K562 (cell line): ENCODE results near the gene LRGUK. TPM values are rescaled to one million over a fixed set of nuclear protein-coding genes. Genes with fewer than 3 reads are reported as not detected.

Experiments
- ATAC-seq: fragments of 200-7000 bp; cut with Tn5 transposase; 3 replicates; pipeline ENCODE4 v1.9.1; 2020; ENCODE audit warnings: moderate library complexity
- BruUV-seq: library from RNA; stranded (reverse); fragments of 400-500 nt; replicated peaks from 2 replicates; lab custom pipeline; 2021; lab: Mats Ljungman, UMichigan
- CTCF ChIA-PET: fragments of 300-600 bp; formaldehyde crosslinking; extraction: SDS; loops from one replicate; lab custom pipeline; 2021; ENCODE audit warnings: low intra/inter-chr PET ratio; lab: Yijun Ruan, JAX
- POLR2A ChIA-PET: fragments of 300-600, 350-650 bp; sonication (Branson Sonifier 250); formaldehyde crosslinking; extraction: SDS; loops from one replicate; lab custom pipeline; 2021; ENCODE audit warnings: antibody characterized with exemption, inconsistent platforms; lab: Yijun Ruan, JAX
- DNase-seq, 4 experiments: peaks; one replicate each; pipeline versions ENCODE4 v3.0.0 to v3.0.0-alpha.2; 2011 to 2018; ENCODE audit warnings: low spot score in 3 of 4, mixed read lengths in 3 of 4; ENCODE audit errors: extremely low read depth in 1 of 4
- FAIRE-seq: peaks from 2 replicates; lab custom pipeline; 2011; peaks lifted over from hg19 to GRCh38; lab: Jason Lieb, UNC
- H2AFZ ChIP-seq: 2 replicates; pipeline ENCODE4 v1.6.0; 2011; ENCODE audit warnings: low read depth, low read length, control low read depth, inconsistent platforms
- H3K27ac ChIP-seq: fragments of 200-600 bp; 3 replicates; pipeline ENCODE4 v1.8.0; 2011; ENCODE audit warnings: low read depth, mild to moderate bottlenecking, control low read depth, inconsistent platforms, low read length, moderate library complexity, mixed read lengths; ENCODE audit errors: extremely low read depth
- H3K27me3 ChIP-seq, 2 experiments: fragments of 300-600 bp in 1 of 2; 2 replicates in 1 of 2; 3 replicates in 1 of 2; pipeline versions ENCODE4 v1.6.0 to v1.8.0; 2011; ENCODE audit warnings: inconsistent platforms in 2 of 2, low read length in 2 of 2, mild to moderate bottlenecking in 1 of 2, mixed read lengths in 1 of 2, moderate library complexity in 1 of 2; ENCODE audit not compliant: control insufficient read depth in 2 of 2, insufficient read depth in 2 of 2
- H3K36me3 ChIP-seq: fragments of 300-600 bp; 3 replicates; pipeline ENCODE4 v1.8.0; 2011; ENCODE audit warnings: mild to moderate bottlenecking, low read length, inconsistent platforms; ENCODE audit not compliant: control insufficient read depth, insufficient read depth
- H3K4me1 ChIP-seq, 2 experiments: fragments of 200-600 bp in 1 of 2; replicated peaks in 1 of 2; 2 replicates in 1 of 2; 3 replicates in 1 of 2; pipeline versions ENCODE4 v1.5.1 to v1.8.0; 2011; ENCODE audit warnings: inconsistent platforms in 2 of 2, low read length in 2 of 2, mild to moderate bottlenecking in 1 of 2, mixed read lengths in 1 of 2, moderate library complexity in 1 of 2; ENCODE audit not compliant: control insufficient read depth in 2 of 2, insufficient read depth in 2 of 2
- H3K4me2 ChIP-seq: 2 replicates; pipeline ENCODE4 v1.6.1; 2011; ENCODE audit warnings: low read length, control low read depth, inconsistent platforms, mixed read lengths; ENCODE audit not compliant: insufficient read depth
- H3K4me3 ChIP-seq: fragments of 200-600 bp; sonication (generic), shearing (Covaris generic); 2 replicates; pipeline ENCODE4 v1.5.1; 2016; ENCODE audit warnings: control low read depth, inconsistent platforms
- H3K79me2 ChIP-seq: fragments of 200-600 bp; 3 replicates; pipeline ENCODE4 v1.8.0; 2011; ENCODE audit warnings: low read length, inconsistent platforms; ENCODE audit not compliant: control insufficient read depth, insufficient read depth
- H3K9ac ChIP-seq, 2 experiments: 2 replicates each; pipeline versions ENCODE4 v1.6.0 to v1.6.1; 2011; ENCODE audit warnings: low read depth in 2 of 2, low read length in 2 of 2, control low read depth in 1 of 2, inconsistent platforms in 1 of 2, mild to moderate bottlenecking in 1 of 2, mixed read lengths in 1 of 2; ENCODE audit not compliant: insufficient read depth in 1 of 2
- H3K9me1 ChIP-seq: one replicate; pipeline ENCODE4 v1.6.0; 2011; ENCODE audit warnings: inconsistent platforms, mild to moderate bottlenecking, low read length, moderate library complexity; ENCODE audit not compliant: control insufficient read depth, insufficient read depth
- H3K9me3 ChIP-seq: replicated peaks from 2 replicates; pipeline ENCODE4 v1.5.1; 2011; ENCODE audit warnings: low read depth, low read length, inconsistent platforms; ENCODE audit not compliant: control insufficient read depth, insufficient read depth
- H4K20me1 ChIP-seq: replicated peaks from 2 replicates; pipeline ENCODE4 v1.6.1; 2011; ENCODE audit warnings: low read length, inconsistent platforms, mixed read lengths; ENCODE audit not compliant: control insufficient read depth, insufficient read depth
- ATF2 ChIP-seq: sonication (generic); formaldehyde crosslinking; IDR thresholded peaks from 2 replicates; pipeline ENCODE4 v1.8.1; 2022; ENCODE audit warnings: missing genetic modification reagents
- DMBX1 ChIP-seq: fragments of 250-450 bp; sonication (Bioruptor Pico); IDR thresholded peaks from 2 replicates; pipeline ENCODE4 v1.8.0; 2022; ENCODE audit warnings: inconsistent platforms, mild to moderate bottlenecking, moderate library complexity, borderline replicate concordance
- DPF2 ChIP-seq: fragments of 450-650 bp; IDR thresholded peaks from 2 replicates; pipeline ENCODE4 v1.6.1; 2016
- GATAD2A ChIP-seq: fragments of 450-650 bp; IDR thresholded peaks from 2 replicates; pipeline ENCODE4 v1.6.1; 2017
- GMEB1 ChIP-seq: fragments of 250-450 bp; sonication (Bioruptor Pico); IDR thresholded peaks from 2 replicates; pipeline ENCODE4 v1.4.0; 2020; ENCODE audit warnings: mild to moderate bottlenecking
- HDAC3 ChIP-seq: fragments of 450-650 bp; IDR thresholded peaks from 2 replicates; pipeline ENCODE4 v1.6.1; 2018; ENCODE audit warnings: borderline replicate concordance, mild to moderate bottlenecking, moderate library complexity; ENCODE audit not compliant: partially characterized antibody
- HNRNPH1 ChIP-seq: fragments of 200-400 bp; formaldehyde crosslinking; optimal IDR thresholded peaks from 2 replicates; pipeline ENCODE3; 2017; ENCODE audit warnings: low read depth, mild to moderate bottlenecking, low read length, moderate library complexity
- NR2F6 ChIP-seq: fragments of 450-650 bp; formaldehyde crosslinking; IDR thresholded peaks from 2 replicates; pipeline ENCODE4 v1.4.0; 2020; ENCODE audit warnings: mild to moderate bottlenecking
- PHTF2 ChIP-seq: fragments of 250-450 bp; sonication (Bioruptor Pico); IDR thresholded peaks from 2 replicates; pipeline ENCODE4 v1.5.0; 2021; ENCODE audit warnings: mild to moderate bottlenecking
- RAD51 ChIP-seq: fragments of 450-650 bp; IDR thresholded peaks from 2 replicates; pipeline ENCODE4 v1.7.1; 2016; ENCODE audit warnings: low read depth, mild to moderate bottlenecking, borderline replicate concordance
- RBM17 ChIP-seq: fragments of 200-400 bp; formaldehyde crosslinking; IDR thresholded peaks from 2 replicates; pipeline ENCODE4 v1.6.1; 2017; ENCODE audit warnings: low read depth, mild to moderate bottlenecking, low read length, borderline replicate concordance
- RBM22 ChIP-seq: fragments of 200-400 bp; formaldehyde crosslinking; IDR thresholded peaks from 2 replicates; pipeline ENCODE4 v1.6.1; 2018; ENCODE audit warnings: low read length, low read depth; ENCODE audit not compliant: poor library complexity, severe bottlenecking
- SRSF9 ChIP-seq: fragments of 200-400 bp; formaldehyde crosslinking; IDR thresholded peaks from 2 replicates; pipeline ENCODE4 v1.6.1; 2017; ENCODE audit warnings: low read depth, low read length, borderline replicate concordance
- TBL1XR1 ChIP-seq, 2 experiments: IDR thresholded peaks; 2 replicates each; pipeline ENCODE4 v1.6.1; 2012; ENCODE audit warnings: improper control_type of control experiment in 2 of 2, low read length in 2 of 2, mild to moderate bottlenecking in 1 of 2
- TRIM24 ChIP-seq, 2 experiments: fragments of 450-650 bp; IDR thresholded peaks; 2 replicates each; pipeline ENCODE4 v1.6.1; 2016
- USF2 ChIP-seq: sonication (generic); formaldehyde crosslinking; IDR thresholded peaks from 2 replicates; pipeline ENCODE4 v1.5.0; 2020; ENCODE audit warnings: missing genetic modification reagents
- WHSC1 ChIP-seq: IDR thresholded peaks from one replicate; pipeline ENCODE4 v1.6.1; 2012; ENCODE audit warnings: low read length, control low read depth, inconsistent platforms
- ZNF133 ChIP-seq: fragments of 250-450 bp; sonication (Bioruptor Pico); IDR thresholded peaks from 2 replicates; pipeline ENCODE4 v1.4.0; 2020; ENCODE audit warnings: mild to moderate bottlenecking
- ZNF75A ChIP-seq: fragments of 450-650 bp; formaldehyde crosslinking; IDR thresholded peaks from 2 replicates; pipeline ENCODE4 v1.4.0; 2020; ENCODE audit warnings: mild to moderate bottlenecking
- WGBS: fragments of 100-300 bp; shearing (Covaris generic); methylation state at CpG from one replicate; pipeline ENCODE4 v1.1.6; 2016; ENCODE audit warnings: low coverage, mixed read lengths; ENCODE audit not compliant: insufficient coverage; ENCODE audit errors: missing lambda C conversion rate; 5-methylcytosine and 5-hydroxymethylcytosine counted together
- in situ Hi-C: fragments of 300-500 bp; cut with MboI; formaldehyde crosslinking; loops from 4 replicates; pipeline ENCODE4 v1.15.0; 2018; ENCODE audit warnings: inconsistent platforms, mixed read lengths
- intact Hi-C: fragments of 100-400 bp; cut with micrococcal nuclease; formaldehyde crosslinking; loops from 2 replicates; pipeline ENCODE4 v1.14.2; 2022
- polyA plus RNA-seq, 8 experiments: library from polyadenylated mRNA; depleted of rRNA in 4 of 8; stranded (reverse) in 5 of 8; unstranded in 3 of 8; fragments of >200 nt; fragmentation: Nextera tagmentation in 2 of 8; fragmentation: Illumina TruSeq in 1 of 8; extraction: Ambion mirVana in 2 of 8; extraction: Trizol in 1 of 8; gene quantifications; 2 replicates each; pipeline versions ENCODE4 v1.2.1 to v1.2.3, GENCODE V29; 2011 to 2014; ENCODE audit warnings: inconsistent platforms in 1 of 8, missing spikeins in 1 of 8
- total RNA-seq, 7 experiments: library from RNA; depleted of rRNA in 6 of 7; stranded (reverse); fragments of >200 nt in 6 of 7; fragmentation: Illumina TruSeq in 2 of 7; extraction: Trizol in 2 of 7; gene quantifications; 2 replicates each; pipeline versions ENCODE4 v1.2.1 to v1.2.3, GENCODE V29; 2011 to 2021; ENCODE audit warnings: low replicate concordance in 1 of 7
- TF ChIP-seq, protein P1 (sequence below): sonication (generic); formaldehyde crosslinking; IDR thresholded peaks from 2 replicates; pipeline ENCODE4 v1.8.0; 2022; ENCODE audit warnings: mild to moderate bottlenecking, low read depth, missing genetic modification reagents

LRGUK gene
- total and polyA plus RNA-seq, 9 of the 15 experiments (the other 6 are each of a cell fraction or from before 2014, with no cell fraction given), result 0.04 to 0.33 (median 0.18) TPM

DNA sequence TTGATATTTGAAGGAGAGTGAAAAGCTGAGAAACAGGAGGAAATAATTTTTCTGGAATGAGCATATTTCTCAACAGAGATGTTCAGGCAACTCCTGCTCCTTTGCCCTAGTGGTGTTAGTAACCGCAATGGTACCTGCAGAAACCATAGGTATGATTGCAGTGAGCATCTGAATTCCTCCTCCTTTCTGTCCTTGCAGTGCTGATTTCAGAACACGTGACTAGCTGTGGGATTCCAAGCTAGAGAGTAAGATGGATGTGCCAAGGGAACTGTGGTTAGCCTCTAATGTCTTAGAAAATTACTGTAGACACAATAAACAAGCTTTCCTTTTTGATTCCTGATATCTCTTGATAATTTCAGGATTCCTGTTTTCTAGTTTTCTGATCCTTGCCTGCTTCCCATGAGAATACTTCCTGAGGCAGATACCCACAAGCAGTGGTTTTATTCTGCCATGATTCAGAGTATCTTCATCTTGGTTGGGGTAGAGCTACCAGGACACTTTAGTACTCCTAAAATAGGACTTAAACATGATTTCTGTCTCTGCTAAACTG lies 27.5 kb downstream of the LRGUK start:
- H3K36me3 ChIP-seq, result no peaks in the 10 kb centered on the region
- 11% methylated on average over 2 of the region's 2 CpGs for WGBS
- H3K79me2 ChIP-seq, result no peaks in the 10 kb centered on the region
- H3K9me1 ChIP-seq, result no peaks in the 10 kb centered on the region
- no peak overlapping the region for H2AFZ ChIP-seq
- H3K27ac ChIP-seq, result no peak overlapping the region
- no peak overlapping the region for H3K9ac ChIP-seq
- no TSS peak for BruUV-seq
- no peak overlapping the region for H3K4me3 ChIP-seq
- ChIA-PET CTCF (no interaction called here), POLR2A (interaction anchor here (0.9 to 1.4 kb wide), 2 partner anchors 9 kb away, joined by 3 to 4 read pairs; no protein-coding TSS in a partner anchor)
- H3K4me1 ChIP-seq, result no peaks in the 10 kb centered on the region
- H4K20me1 ChIP-seq, result no peaks in the 10 kb centered on the region
- no peak for FAIRE-seq
- in situ Hi-C loops (no loop called here), intact Hi-C loops (no loop called here)
- no peaks in the 10 kb centered on the region for H3K9me3 ChIP-seq
- H3K27me3 ChIP-seq, result no peaks in the 10 kb centered on the region
- no peak for ATAC-seq
- DNase-seq, result no peak
- no peak overlapping the region for H3K4me2 ChIP-seq
- TF ChIP-seq SRSF9, result no peak
- no peak for TF ChIP-seq HNRNPH1
- no peak for TF ChIP-seq ZNF75A (CRISPR knock-in tag)
- no peak for TF ChIP-seq ZNF133 (CRISPR knock-in tag)
- no peak for TF ChIP-seq GATAD2A
- no peak for TF ChIP-seq DMBX1 (CRISPR knock-in tag)
- no peak for TF ChIP-seq HDAC3
- no peak for TF ChIP-seq DPF2
- no peak for TF ChIP-seq PHTF2 (CRISPR knock-in tag)
- TF ChIP-seq USF2 (CRISPR knock-in tag), result peak; percentile 23; the same call in 1 of the 2 replicates
- no peak for TF ChIP-seq TRIM24 (IDR thresholded peaks at IDR 0.05)
- no peak for TF ChIP-seq RBM22
- TF ChIP-seq RAD51, result peak; percentile 40; the same call in 1 of the 2 replicates
- TF ChIP-seq RBM17, result no peak
- TF ChIP-seq GMEB1 (CRISPR knock-in tag), result no peak
- TF ChIP-seq, protein P1, sequence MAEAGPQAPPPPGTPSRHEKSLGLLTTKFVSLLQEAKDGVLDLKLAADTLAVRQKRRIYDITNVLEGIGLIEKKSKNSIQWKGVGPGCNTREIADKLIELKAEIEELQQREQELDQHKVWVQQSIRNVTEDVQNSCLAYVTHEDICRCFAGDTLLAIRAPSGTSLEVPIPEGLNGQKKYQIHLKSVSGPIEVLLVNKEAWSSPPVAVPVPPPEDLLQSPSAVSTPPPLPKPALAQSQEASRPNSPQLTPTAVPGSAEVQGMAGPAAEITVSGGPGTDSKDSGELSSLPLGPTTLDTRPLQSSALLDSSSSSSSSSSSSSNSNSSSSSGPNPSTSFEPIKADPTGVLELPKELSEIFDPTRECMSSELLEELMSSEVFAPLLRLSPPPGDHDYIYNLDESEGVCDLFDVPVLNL, result no peak
- no peak for TF ChIP-seq TBL1XR1 (IDR thresholded peaks at IDR 0.05; ENCODE audit: low read length in 2 of 2)
- TF ChIP-seq ATF2, result no peak
- TF ChIP-seq WHSC1, result no peak
- no peak for TF ChIP-seq NR2F6 (CRISPR knock-in tag)
